NCI-H69 (cell line): ENCODE data around the gene SLC41A3.
"Not testable (repeated sequence)": the region's sequence is repeated elsewhere in the genome, so short reads cannot be mapped to it uniquely, and the experiment has no call there.

Experiments used
- DNase-seq: peaks from one replicate; lab custom pipeline; 2025; lab: John Stamatoyannopoulos, UW

The SLC41A3 gene

GRCh38 chr3:126053949-126054569 is 29.9 kb downstream of the SLC41A3 start:
- no peak for DNase-seq

- DNase-seq, result no peak
Observed at GRCh38 chr3:126053513-126053912, 30.4 kb downstream of the SLC41A3 start.

GRCh38 chr3:126052196-126053058 is 31.5 kb downstream of the SLC41A3 start:
- no peak for DNase-seq

- no peak for DNase-seq
Observed at GRCh38 chr3:126051741-126052140, 32.2 kb downstream of the SLC41A3 start.

GRCh38 chr3:126051234-126051633 is 32.7 kb downstream of the SLC41A3 start:
- no peak for DNase-seq

- DNase-seq, result no peak
Observed at GRCh38 chr3:126050626-126051025, 33.3 kb downstream of the SLC41A3 start.

GRCh38 chr3:126050050-126050392 is 33.9 kb downstream of the SLC41A3 start:
- DNase-seq, result no peak

GRCh38 chr3:126049289-126050049 is 34.5 kb downstream of the SLC41A3 start:
- no peak for DNase-seq

GRCh38 chr3:126040386-126040785 is 43.5 kb downstream of the SLC41A3 start:
- no peak for DNase-seq

GRCh38 chr3:126039870-126040269 is 44.1 kb downstream of the SLC41A3 start:
- DNase-seq, result no peak

GRCh38 chr3:126038791-126039190 is 45.1 kb downstream of the SLC41A3 start:
- DNase-seq, result not testable (repeated sequence)

- DNase-seq, result no peak
Observed at GRCh38 chr3:126036056-126036549, 47.8 kb downstream of the SLC41A3 start.

GRCh38 chr3:126035362-126036050 is 48.4 kb downstream of the SLC41A3 start:
- DNase-seq, result no peak

- no peak for DNase-seq
Observed at GRCh38 chr3:126034481-126035361, 49.2 kb downstream of the SLC41A3 start.

GRCh38 chr3:126033765-126034164 is 50.2 kb downstream of the SLC41A3 start:
- DNase-seq, result no peak

GRCh38 chr3:126033051-126033745 is 50.7 kb downstream of the SLC41A3 start:
- no peak for DNase-seq

- DNase-seq, result no peak
Observed at GRCh38 chr3:126031981-126032471, 51.9 kb downstream of the SLC41A3 start.

- DNase-seq, result no peak
Observed at GRCh38 chr3:126030455-126030854, 53.5 kb downstream of the SLC41A3 start.

- DNase-seq, result no peak
Observed at GRCh38 chr3:126029241-126029640, 54.7 kb downstream of the SLC41A3 start.

GRCh38 chr3:126028096-126028495 is 55.8 kb downstream of the SLC41A3 start:
- DNase-seq, result no peak
